Activated naive CD4-positive, alpha-beta T cell treated with anti-CD3 and anti-CD28 coated beads, Interleukin-2, amount 50 U/mL, for 24 hours (primary cell): ENCODE data around the gene ZMIZ1.
A peak's percentile ranks its signal among the peaks of the same experiment; 100 is the strongest.

Source experiments
- H3K27ac Mint-ChIP-seq: one replicate; pipeline ENCODE4 v1.8.0; 2021; ENCODE audit warnings: mild to moderate bottlenecking, mixed read lengths
- H3K27me3 Mint-ChIP-seq: one replicate; pipeline ENCODE4 v1.8.0; 2021; ENCODE audit warnings: mixed read lengths
- H3K36me3 Mint-ChIP-seq: one replicate; pipeline ENCODE4 v1.8.0; 2021; ENCODE audit warnings: mixed read lengths
- H3K4me1 Mint-ChIP-seq: one replicate; pipeline ENCODE4 v1.8.0; 2021; ENCODE audit warnings: mixed read lengths
- H3K4me3 Mint-ChIP-seq: one replicate; pipeline ENCODE4 v1.8.0; 2021; ENCODE audit warnings: mild to moderate bottlenecking, mixed read lengths
- H3K9me3 Mint-ChIP-seq: one replicate; pipeline ENCODE4 v1.8.0; 2021; ENCODE audit warnings: mixed read lengths

The ZMIZ1 gene

GRCh38 chr10:79046326-79046725, 22.4 kb upstream of the ZMIZ1 start:
- Mint-ChIP-seq H3K4me3 (no peak overlapping the region), H3K27me3 (no peaks in the 10 kb centered on the region), H3K27ac (no peak overlapping the region), H3K36me3 (no peaks in the 10 kb centered on the region), H3K9me3 (no peaks in the 10 kb centered on the region), H3K4me1 (peaks cover 79% of the 10 kb centered on the region)

- Mint-ChIP-seq H3K4me3 (peak overlapping the region; percentile 37), H3K27ac (peak overlapping the region; percentile 92), H3K36me3 (no peaks in the 10 kb centered on the region), H3K4me1 (peaks cover 79% of the 10 kb centered on the region), H3K27me3 (no peaks in the 10 kb centered on the region), H3K9me3 (no peaks in the 10 kb centered on the region)
Measured at GRCh38 chr10:79046741-79047583, 21.8 kb upstream of the ZMIZ1 start.

DNA sequence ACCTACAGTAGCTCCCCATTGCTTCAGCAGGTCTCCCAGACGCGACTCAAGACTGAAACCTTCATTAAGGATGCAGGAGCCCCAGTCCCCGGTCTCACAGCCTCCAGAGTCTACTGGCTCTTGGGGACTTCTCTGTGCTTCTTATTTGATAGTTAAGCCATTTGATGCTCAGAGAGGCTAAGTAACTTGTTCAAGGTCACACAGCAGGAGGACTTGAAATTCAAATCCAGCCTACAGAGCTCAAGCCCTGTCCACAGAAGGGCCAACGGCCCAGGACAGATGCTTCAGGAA, 21.2 kb upstream of the ZMIZ1 start:
- H3K27ac Mint-ChIP-seq: peak overlapping the region; percentile 92
- peaks cover 79% of the 10 kb centered on the region for H3K4me1 Mint-ChIP-seq

DNA sequence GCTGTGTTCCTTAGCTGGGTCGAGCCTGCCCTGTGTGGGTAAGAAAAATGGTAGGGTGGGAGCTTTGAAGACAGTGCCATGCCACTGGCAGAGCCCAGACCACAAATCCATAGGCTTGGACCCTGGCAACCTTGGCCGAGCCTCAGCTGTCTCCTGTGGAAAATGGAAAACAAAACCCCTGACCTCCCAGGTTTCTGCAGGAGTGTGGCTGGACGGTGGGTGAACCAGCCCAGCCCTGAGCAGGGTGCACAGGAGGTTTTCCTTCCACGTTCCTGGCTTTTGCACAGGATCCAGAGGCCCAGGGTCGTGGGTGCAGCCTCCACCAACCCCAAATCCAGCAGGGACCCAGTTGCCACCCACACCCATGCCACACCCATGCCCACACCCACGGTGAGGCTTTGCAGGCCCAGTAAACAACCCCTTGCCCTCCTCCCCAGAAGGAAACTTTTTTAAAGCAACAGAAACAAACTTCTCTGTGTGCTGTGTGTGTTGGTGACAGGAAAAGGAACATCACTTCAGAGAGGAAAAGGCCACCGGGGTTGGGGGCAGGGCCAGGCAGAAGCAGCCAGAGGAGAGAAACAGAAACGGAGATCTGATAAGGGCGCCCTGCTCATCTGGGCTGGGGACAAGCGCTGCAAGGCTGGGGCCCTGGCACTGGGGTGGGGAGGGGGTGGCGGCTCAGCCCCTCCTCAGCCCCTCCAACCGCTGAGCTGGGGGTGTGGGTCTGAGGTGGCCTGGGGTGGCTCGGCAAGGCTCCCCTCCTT, 20.7 kb upstream of the ZMIZ1 start:
- H3K4me3 Mint-ChIP-seq: peak overlapping the region; percentile 75
- H3K27ac Mint-ChIP-seq: peak overlapping the region; percentile 92
- no peaks in the 10 kb centered on the region for H3K27me3 Mint-ChIP-seq
- H3K36me3 Mint-ChIP-seq: no peaks in the 10 kb centered on the region
- no peaks in the 10 kb centered on the region for H3K9me3 Mint-ChIP-seq
- H3K4me1 Mint-ChIP-seq: peaks cover 74% of the 10 kb centered on the region

More for the DNA sequence above, 21.2 kb upstream of the ZMIZ1 start:
- H3K27me3 Mint-ChIP-seq: no peaks in the 10 kb centered on the region
- H3K4me3 Mint-ChIP-seq: peak overlapping the region; percentile 37
- no peaks in the 10 kb centered on the region for H3K9me3 Mint-ChIP-seq
- no peaks in the 10 kb centered on the region for H3K36me3 Mint-ChIP-seq

- H3K4me3 Mint-ChIP-seq: peak overlapping the region; percentile 33
- peaks cover 67% of the 10 kb centered on the region for H3K4me1 Mint-ChIP-seq
- peak overlapping the region; percentile 86 for H3K27ac Mint-ChIP-seq
- H3K27me3 Mint-ChIP-seq: no peaks in the 10 kb centered on the region
- H3K36me3 Mint-ChIP-seq: no peaks in the 10 kb centered on the region
- no peaks in the 10 kb centered on the region for H3K9me3 Mint-ChIP-seq
Measured at GRCh38 chr10:79048639-79049550, 19.9 kb upstream of the ZMIZ1 start.

DNA sequence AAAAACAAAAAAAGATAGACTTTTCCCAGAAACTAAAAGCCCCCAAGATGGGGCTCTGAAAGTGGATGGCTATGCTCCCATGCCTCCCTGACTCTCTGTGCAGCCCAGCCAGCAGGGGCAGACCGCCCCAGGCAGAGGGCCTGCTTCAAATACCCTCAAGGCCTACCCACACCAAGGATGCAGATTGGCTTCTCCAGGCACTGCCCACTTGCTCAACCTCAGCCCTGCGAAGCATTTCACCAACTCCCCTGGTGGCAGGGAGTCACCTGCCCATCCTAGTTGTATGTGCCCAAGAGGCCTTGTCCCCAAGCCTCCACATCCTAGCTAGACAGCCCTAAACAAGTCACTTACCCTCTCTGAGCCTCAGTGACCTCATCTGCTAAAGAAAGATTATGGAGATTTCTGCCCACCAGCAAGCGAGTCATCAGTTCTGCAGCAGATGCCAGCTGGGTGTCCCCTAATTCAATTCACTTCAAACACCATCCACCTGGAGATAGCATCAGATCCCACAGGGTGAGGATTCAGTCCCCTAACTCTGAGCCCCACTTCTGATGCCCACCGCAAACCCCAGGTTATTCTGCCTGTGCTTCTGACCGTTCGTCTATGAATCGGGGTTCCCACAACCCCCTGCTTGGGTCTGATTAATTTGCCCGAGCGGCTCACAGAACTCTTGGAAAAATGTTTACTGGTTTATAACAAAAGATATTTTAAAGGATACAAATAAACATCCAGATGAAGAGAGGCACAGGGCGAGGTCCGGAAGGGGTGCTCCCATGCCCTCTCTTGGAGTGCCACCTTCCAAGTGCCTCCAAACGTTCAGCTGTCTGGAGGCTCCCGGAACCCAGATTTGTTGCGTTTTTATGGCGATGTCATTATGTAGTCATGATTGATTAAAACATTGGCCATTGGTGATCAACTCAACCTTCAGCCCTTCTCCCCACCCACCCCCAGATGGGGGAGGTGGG, 18.6 kb upstream of the ZMIZ1 start:
- peak overlapping the region; percentile 64 for H3K4me3 Mint-ChIP-seq
- H3K4me1 Mint-ChIP-seq: peaks cover 67% of the 10 kb centered on the region
- H3K9me3 Mint-ChIP-seq: no peaks in the 10 kb centered on the region
- H3K27me3 Mint-ChIP-seq: no peaks in the 10 kb centered on the region
- peak overlapping the region; percentile 91 for H3K27ac Mint-ChIP-seq
- H3K36me3 Mint-ChIP-seq: no peaks in the 10 kb centered on the region

DNA sequence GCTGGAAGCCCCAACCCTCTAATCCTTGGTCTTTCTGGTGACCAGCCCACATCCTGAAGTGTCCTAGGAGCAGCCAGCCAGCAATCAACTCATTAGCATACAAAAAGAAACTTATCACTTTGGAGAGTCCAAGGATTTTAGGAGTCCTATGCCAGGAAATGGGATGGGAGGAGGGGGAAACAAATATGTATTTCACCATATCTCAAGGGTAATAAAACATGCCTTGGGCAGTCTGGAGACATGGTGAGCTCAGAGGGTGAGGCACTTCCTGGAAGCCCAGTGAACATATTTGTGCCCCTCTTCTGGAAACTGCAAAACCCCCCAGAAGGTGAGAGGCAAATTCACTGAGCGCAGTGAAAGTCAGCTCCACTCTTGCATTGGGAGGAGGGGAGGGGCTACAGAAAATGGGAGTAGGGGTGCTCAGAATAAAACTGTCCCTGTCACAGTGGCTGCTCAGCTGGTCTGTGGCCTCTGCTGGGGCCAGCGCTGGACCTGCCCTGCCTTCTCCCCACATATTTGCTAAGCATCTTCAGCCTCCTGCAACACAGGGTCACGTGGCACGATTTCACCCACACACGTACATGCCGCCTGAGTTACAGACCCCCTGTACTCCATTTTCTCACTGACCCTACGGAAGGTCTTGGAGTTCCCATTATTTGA, 17.7 kb upstream of the ZMIZ1 start:
- Mint-ChIP-seq H3K36me3 (no peaks in the 10 kb centered on the region), H3K4me3 (no peak overlapping the region), H3K27me3 (no peaks in the 10 kb centered on the region), H3K9me3 (no peaks in the 10 kb centered on the region), H3K27ac (no peak overlapping the region), H3K4me1 (peaks cover 62% of the 10 kb centered on the region)

DNA sequence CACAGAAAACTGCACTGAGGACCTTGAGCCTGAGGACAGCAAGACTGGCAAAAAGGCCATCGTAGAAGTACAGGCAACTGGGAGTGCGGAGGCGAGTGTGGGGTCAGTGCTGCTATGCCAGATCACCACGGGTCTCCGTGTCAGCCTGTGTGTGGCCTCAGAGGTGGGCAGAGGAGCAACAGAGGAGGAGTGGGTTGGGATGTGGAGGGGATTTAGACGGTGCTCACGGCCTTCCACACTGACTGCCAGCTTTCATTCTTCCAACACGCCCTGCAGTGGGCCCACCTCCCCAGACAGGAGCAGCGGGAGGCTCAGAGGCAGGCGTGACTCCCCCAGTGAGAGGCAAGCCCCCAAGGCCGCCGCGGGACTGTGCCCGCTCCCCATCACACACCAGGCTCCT, 17.0 kb upstream of the ZMIZ1 start:
- no peak overlapping the region for H3K27ac Mint-ChIP-seq
- no peaks in the 10 kb centered on the region for H3K9me3 Mint-ChIP-seq
- H3K4me1 Mint-ChIP-seq: peaks cover 60% of the 10 kb centered on the region
- H3K4me3 Mint-ChIP-seq: no peak overlapping the region
- H3K27me3 Mint-ChIP-seq: no peaks in the 10 kb centered on the region
- no peaks in the 10 kb centered on the region for H3K36me3 Mint-ChIP-seq

DNA sequence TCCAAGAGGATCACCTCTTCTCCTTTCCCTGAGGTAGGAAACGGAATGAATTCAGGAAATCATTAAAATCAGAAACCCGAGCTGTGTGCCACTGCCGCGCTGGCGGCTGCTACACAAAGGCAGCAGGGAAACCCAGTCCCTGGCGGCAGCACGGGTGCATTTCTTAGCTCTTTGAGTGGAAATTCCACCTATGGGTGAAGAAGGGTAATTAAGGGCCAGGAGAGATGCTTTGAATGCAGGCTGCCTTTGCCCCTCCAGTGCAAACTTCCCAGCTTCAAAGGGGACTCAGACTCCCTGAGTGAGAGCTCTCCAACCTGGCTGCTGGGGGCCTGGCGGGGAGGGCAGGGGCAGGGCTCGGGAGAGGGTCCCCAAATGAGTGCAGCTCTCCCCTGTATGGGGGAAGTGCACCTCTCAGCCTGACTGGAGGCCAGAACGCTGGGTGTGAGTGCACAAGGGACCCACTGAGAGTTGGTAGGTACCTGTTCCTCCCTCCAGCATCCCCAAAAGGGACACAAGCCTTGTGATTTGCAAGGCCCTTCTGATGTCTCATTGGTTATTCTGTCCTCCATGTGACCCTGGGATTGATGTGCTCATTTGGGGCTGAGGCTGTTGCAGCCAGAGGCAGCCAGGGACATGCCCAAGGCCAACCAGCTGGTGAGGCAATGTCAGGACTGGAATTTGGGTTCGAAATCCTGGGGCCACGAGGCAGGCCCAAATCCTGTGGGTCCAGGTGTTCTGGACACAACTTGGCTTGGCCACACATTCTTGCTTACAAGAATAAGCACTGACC, 16.3 kb upstream of the ZMIZ1 start:
- no peaks in the 10 kb centered on the region for H3K27me3 Mint-ChIP-seq
- H3K9me3 Mint-ChIP-seq: no peaks in the 10 kb centered on the region
- no peak overlapping the region for H3K27ac Mint-ChIP-seq
- no peak overlapping the region for H3K4me3 Mint-ChIP-seq
- peaks cover 54% of the 10 kb centered on the region for H3K4me1 Mint-ChIP-seq
- no peaks in the 10 kb centered on the region for H3K36me3 Mint-ChIP-seq

GRCh38 chr10:79053081-79053434, 15.7 kb upstream of the ZMIZ1 start:
- no peaks in the 10 kb centered on the region for H3K9me3 Mint-ChIP-seq
- H3K27me3 Mint-ChIP-seq: no peaks in the 10 kb centered on the region
- peaks cover 48% of the 10 kb centered on the region for H3K4me1 Mint-ChIP-seq
- no peak overlapping the region for H3K27ac Mint-ChIP-seq
- no peaks in the 10 kb centered on the region for H3K36me3 Mint-ChIP-seq
- no peak overlapping the region for H3K4me3 Mint-ChIP-seq

DNA sequence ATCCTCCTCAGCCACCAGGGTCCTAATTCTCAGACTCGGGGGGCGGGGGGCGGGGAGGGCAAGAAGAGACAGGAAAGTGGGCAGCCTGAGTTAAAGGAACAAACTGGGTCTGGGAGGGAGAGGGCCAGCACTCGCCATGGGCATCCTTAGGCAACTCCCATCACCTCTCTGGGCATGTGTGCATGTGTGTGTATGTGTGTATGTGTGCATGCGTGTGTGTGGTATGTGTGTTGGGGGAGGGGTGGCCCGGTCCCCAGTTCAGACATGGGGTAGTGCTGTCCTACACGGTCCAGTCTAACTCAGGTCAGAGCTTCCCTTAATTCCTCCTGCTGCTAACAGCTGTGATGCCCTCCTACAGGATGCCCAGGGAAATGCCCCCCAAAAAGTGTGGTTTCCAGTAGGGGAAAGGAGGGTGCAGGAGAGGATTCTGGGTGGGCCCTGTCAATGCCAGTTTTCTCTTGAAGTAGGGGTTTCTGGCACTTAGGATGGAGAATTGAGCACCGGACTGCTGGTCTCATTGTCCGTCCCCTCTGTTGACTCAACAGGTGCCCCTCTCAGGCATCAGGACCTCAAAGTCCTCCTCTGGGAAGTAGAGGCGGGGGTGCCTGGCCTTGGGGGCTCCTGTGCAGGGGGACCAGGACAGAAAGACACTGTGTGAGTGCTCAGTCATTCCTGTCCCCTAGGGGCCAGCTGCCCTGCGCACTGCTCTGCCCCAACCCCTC, 15.1 kb upstream of the ZMIZ1 start:
- Mint-ChIP-seq H3K27ac (no peak overlapping the region), H3K27me3 (no peaks in the 10 kb centered on the region), H3K36me3 (no peaks in the 10 kb centered on the region), H3K4me3 (no peak overlapping the region), H3K9me3 (no peaks in the 10 kb centered on the region), H3K4me1 (peaks cover 44% of the 10 kb centered on the region)

- Mint-ChIP-seq H3K27ac (no peak overlapping the region), H3K36me3 (no peaks in the 10 kb centered on the region), H3K9me3 (no peaks in the 10 kb centered on the region), H3K27me3 (no peaks in the 10 kb centered on the region), H3K4me1 (peaks cover 36% of the 10 kb centered on the region), H3K4me3 (no peak overlapping the region)
Measured at GRCh38 chr10:79054203-79055099, 14.3 kb upstream of the ZMIZ1 start.
